Gastroesophageal sphincter (tissue), 4 donors: ENCODE data around the gene IRAK1BP1. TPM values are rescaled to one million over a fixed set of nuclear protein-coding genes. Genes with fewer than 3 reads are reported as not detected.

Experiments
- ATAC-seq: fragments of 150-250 bp; one replicate; pipeline ENCODE4 v1.9.1; 2016; ENCODE audit warnings: mild to moderate bottlenecking, moderate library complexity
- H3K27ac ChIP-seq, 4 donors: fragments of 200-600 bp; sonication (generic) in 3 of 4; 1 replicate in 3 of 4; 2 replicates in 1 of 4; pipeline ENCODE4 v1.5.1; 2016 to 2019
- H3K27me3 ChIP-seq: fragments of 200-600 bp; sonication (generic); one replicate; pipeline ENCODE4 v1.5.1; 2019
- H3K36me3 ChIP-seq, 2 donors: fragments of 200-600 bp; sonication (generic); one replicate each; pipeline ENCODE4 v1.5.1; 2019; ENCODE audit warnings: control low read depth in 1 of 2
- H3K4me1 ChIP-seq, 3 donors: fragments of 200-600 bp; sonication (generic); 1 replicate in 2 of 3; 2 replicates in 1 of 3; pipeline ENCODE4 v1.5.1; 2016 to 2019; ENCODE audit warnings: control low read depth in 2 of 3
- H3K4me3 ChIP-seq, 2 donors: fragments of 200-600 bp; sonication (generic); one replicate each; pipeline ENCODE4 v1.5.1; 2019; ENCODE audit warnings: mild to moderate bottlenecking in 1 of 2, moderate library complexity in 1 of 2
- H3K9me3 ChIP-seq, 3 donors: fragments of 200-600 bp; sonication (generic); one replicate each; pipeline ENCODE4 v1.5.1; 2017 to 2019; ENCODE audit warnings: control low read depth in 2 of 3
- CTCF ChIP-seq, 4 experiments: fragments of 200-600 bp in 2 of 4; fragments of 450-650 bp in 2 of 4; sonication (generic) in 1 of 4; IDR thresholded peaks; one replicate each; pipeline ENCODE4 v1.5.1; 2017 to 2019; ENCODE audit warnings: antibody characterized with exemption in 4 of 4, mild to moderate bottlenecking in 2 of 4, moderate library complexity in 2 of 4
- EP300 ChIP-seq: sonication (generic); formaldehyde crosslinking; IDR thresholded peaks from one replicate; pipeline ENCODE4 v1.6.1; 2017; ENCODE audit warnings: antibody characterized with exemption, mild to moderate bottlenecking
- POLR2A ChIP-seq, 2 donors: fragments of 450-650 bp; IDR thresholded peaks; one replicate each; pipeline ENCODE4 v1.6.1; 2017; ENCODE audit warnings: antibody characterized with exemption in 2 of 2, mild to moderate bottlenecking in 2 of 2, moderate library complexity in 1 of 2
- POLR2AphosphoS5 ChIP-seq: sonication (generic); formaldehyde crosslinking; IDR thresholded peaks from one replicate; pipeline ENCODE4 v1.6.1; 2017; ENCODE audit warnings: antibody characterized with exemption
- WGBS, 2 donors: methylation state at CpG; one replicate each; pipeline ENCODE4 v1.1.5; 2018; ENCODE audit warnings: low coverage in 1 of 2; 5-methylcytosine and 5-hydroxymethylcytosine counted together
- total RNA-seq, 4 donors: library from RNA; depleted of rRNA; stranded (reverse); fragments of >200 nt; gene quantifications; one replicate each; pipeline ENCODE4 v1.1.0, GENCODE V29; 2016

The IRAK1BP1 gene
- total RNA-seq, 4 donors from 2014 or later, result 3.1 to 6.1 (median 5.3) TPM

DNA sequence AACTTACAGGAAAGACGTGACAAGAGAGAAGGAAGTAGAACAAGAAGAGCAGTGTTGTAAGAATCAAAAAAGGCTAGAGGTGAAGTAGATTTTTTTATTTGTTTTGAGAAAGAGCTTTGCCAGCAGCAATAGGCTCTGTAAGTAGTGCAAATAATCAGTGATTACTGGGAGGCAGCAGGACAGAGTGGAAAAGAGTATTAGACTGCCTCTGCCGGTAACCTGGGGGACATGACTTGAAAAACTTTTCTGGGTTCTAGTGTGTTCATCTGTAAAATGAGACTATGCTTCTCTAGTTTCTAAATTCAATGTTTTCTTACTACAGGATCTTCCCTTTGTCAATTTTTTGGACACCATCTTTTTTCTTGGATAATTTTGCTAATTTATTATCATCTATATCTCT lies 5.8 kb upstream of the IRAK1BP1 start:
- 77 to 87% methylated on average over 2 of the region's 2 CpGs for WGBS, 2 donors
- H3K4me1 ChIP-seq, result peaks cover 0 to 2% (median 0%) of the 10 kb centered on the region in 3 donors
- ATAC-seq, result no peak
- H3K36me3 ChIP-seq, result no peaks in the 10 kb centered on the region
- no peak overlapping the region for H3K27ac ChIP-seq
- no peak overlapping the region for H3K4me3 ChIP-seq
- H3K27me3 ChIP-seq, result no peaks in the 10 kb centered on the region
- peaks cover 0 to 4% (median 0%) of the 10 kb centered on the region in 3 donors for H3K9me3 ChIP-seq
- TF ChIP-seq CTCF (IDR thresholded peaks at IDR 0.05), result no peak
- TF ChIP-seq POLR2A (IDR thresholded peaks at IDR 0.05), result no peak
- TF ChIP-seq EP300, result no peak

DNA sequence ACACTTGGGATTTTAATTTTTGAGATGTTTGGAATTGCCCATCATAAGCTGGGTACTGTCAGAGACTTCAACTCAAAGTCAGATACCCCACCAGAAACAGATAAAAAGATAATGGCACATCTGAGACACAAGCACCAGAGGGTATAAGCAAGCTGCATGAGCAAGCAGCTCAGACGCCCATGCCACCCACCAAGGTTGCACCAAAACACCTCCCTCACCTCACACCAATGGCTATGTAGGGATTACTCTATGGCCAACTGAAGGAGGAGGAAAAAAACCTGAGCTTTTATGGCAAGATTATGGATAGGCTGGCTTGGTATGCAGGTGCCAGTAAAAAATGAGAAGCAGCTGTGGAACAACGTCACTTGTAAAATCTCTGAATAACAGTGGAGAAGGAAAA lies 3.8 kb upstream of the IRAK1BP1 start:
- Histone ChIP-seq H3K9me3 (no peaks in the 10 kb centered on the region), H3K4me1 (peaks cover 0 to 13% (median 0%) of the 10 kb centered on the region in 3 donors), H3K27me3 (no peaks in the 10 kb centered on the region), H3K27ac (no peak overlapping the region), H3K4me3 (no peak overlapping the region), H3K36me3 (no peaks in the 10 kb centered on the region)
- TF ChIP-seq POLR2AphosphoS5 (no peak), CTCF (IDR thresholded peaks at IDR 0.05) (no peak), POLR2A (IDR thresholded peaks at IDR 0.05) (no peak), EP300 (no peak)
- no peak for ATAC-seq
- 69 to 88% methylated on average over 2 of the region's 2 CpGs for WGBS, 2 donors

GRCh38 chr6:78864957-78865356 lies 2.4 kb upstream of the IRAK1BP1 start:
- H3K27me3 ChIP-seq, result no peaks in the 10 kb centered on the region
- peaks cover 0 to 14% (median 0%) of the 10 kb centered on the region in 3 donors for H3K4me1 ChIP-seq
- H3K4me3 ChIP-seq, result no peak overlapping the region
- no peak overlapping the region for H3K27ac ChIP-seq
- ATAC-seq, result no peak
- H3K36me3 ChIP-seq, result no peaks in the 10 kb centered on the region
- no peaks in the 10 kb centered on the region for H3K9me3 ChIP-seq
- WGBS, 2 donors, result 85 to 88% methylated on average over 2 to 5 of the region's 5 CpGs
- TF ChIP-seq POLR2AphosphoS5 (no peak), EP300 (no peak), CTCF (IDR thresholded peaks at IDR 0.05) (no peak), POLR2A (IDR thresholded peaks at IDR 0.05) (no peak)

- TF ChIP-seq EP300 (no peak), POLR2A (IDR thresholded peaks at IDR 0.05) (no peak), POLR2AphosphoS5 (no peak), CTCF (IDR thresholded peaks at IDR 0.05) (no peak)
- H3K27me3 ChIP-seq, result no peaks in the 10 kb centered on the region
- peak overlapping the region; percentile 83 to 84 for H3K4me3 ChIP-seq
- WGBS, 2 donors, result 3 to 7% methylated on average over 13 of the region's 13 CpGs
- H3K9me3 ChIP-seq, result no peaks in the 10 kb centered on the region
- peaks cover 0 to 15% of the 10 kb centered on the region in 2 donors for H3K36me3 ChIP-seq
- peaks cover 0 to 14% (median 0%) of the 10 kb centered on the region in 3 donors for H3K4me1 ChIP-seq
- H3K27ac ChIP-seq, result peak overlapping the region in 3 of 4 donors; percentile 52 to 74 (median 74)
- peak; percentile 55 for ATAC-seq
Measured at GRCh38 chr6:78867020-78867369, 356 bp upstream of the IRAK1BP1 start.

DNA sequence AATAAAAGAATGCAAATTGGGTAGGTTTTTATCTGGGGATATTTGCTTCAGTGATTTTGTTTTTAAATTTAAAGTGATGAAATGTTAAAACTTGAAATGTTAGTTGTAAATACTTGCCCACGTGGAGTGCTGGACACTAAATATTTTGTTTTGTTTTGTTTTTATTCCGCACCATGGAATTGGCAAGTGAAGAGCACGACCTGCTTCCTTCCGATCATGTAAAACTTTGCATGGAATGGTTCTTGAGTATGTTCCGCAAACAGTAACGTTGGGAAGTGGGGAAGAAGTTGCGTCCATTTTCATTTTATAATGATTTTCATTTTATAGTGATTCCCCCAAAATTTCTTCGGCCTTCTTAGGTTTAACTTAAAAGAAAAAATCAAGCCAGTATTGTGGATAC lies 765 bp downstream of the IRAK1BP1 start:
- H3K4me3 ChIP-seq, result peak overlapping the region; percentile 83 to 84
- peak overlapping the region in 2 of 4 donors; percentile 74 for H3K27ac ChIP-seq
- 22% methylated on average over 8 of the region's 8 CpGs for WGBS, 2 donors

More for the DNA sequence above, 765 bp downstream of the IRAK1BP1 start:
- H3K4me1 ChIP-seq, result peaks cover 0 to 14% (median 0%) of the 10 kb centered on the region in 3 donors
- no peak for ATAC-seq
- no peaks in the 10 kb centered on the region for H3K9me3 ChIP-seq
- H3K27me3 ChIP-seq, result no peaks in the 10 kb centered on the region
- TF ChIP-seq EP300, result no peak
- TF ChIP-seq CTCF (IDR thresholded peaks at IDR 0.05), result no peak
- TF ChIP-seq POLR2A (IDR thresholded peaks at IDR 0.05), result no peak
- H3K36me3 ChIP-seq, result peaks cover 0 to 17% of the 10 kb centered on the region in 2 donors
